ENCODE measurements around the gene KIF22.

GRCh38 chr16:29757950-29758466 lies 32.5 kb upstream of the KIF22 start:
- TF ChIP-seq, protein P1, sequence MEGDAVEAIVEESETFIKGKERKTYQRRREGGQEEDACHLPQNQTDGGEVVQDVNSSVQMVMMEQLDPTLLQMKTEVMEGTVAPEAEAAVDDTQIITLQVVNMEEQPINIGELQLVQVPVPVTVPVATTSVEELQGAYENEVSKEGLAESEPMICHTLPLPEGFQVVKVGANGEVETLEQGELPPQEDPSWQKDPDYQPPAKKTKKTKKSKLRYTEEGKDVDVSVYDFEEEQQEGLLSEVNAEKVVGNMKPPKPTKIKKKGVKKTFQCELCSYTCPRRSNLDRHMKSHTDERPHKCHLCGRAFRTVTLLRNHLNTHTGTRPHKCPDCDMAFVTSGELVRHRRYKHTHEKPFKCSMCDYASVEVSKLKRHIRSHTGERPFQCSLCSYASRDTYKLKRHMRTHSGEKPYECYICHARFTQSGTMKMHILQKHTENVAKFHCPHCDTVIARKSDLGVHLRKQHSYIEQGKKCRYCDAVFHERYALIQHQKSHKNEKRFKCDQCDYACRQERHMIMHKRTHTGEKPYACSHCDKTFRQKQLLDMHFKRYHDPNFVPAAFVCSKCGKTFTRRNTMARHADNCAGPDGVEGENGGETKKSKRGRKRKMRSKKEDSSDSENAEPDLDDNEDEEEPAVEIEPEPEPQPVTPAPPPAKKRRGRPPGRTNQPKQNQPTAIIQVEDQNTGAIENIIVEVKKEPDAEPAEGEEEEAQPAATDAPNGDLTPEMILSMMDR (IDR thresholded peaks at IDR 0.05), result no peak
- no peak for TF ChIP-seq POLR2A (IDR thresholded peaks at IDR 0.05)

All from uterus (tissue), 2 donors.